Thyroid gland (tissue), 4 donors: ENCODE data around the gene SAMD4A. TPM values are rescaled to one million over a fixed set of nuclear protein-coding genes. Genes with fewer than 3 reads are reported as not detected.
A peak's percentile ranks its signal among the peaks of the same experiment; 100 is the strongest.

Experiments used
- DNase-seq, 2 donors: peaks; one replicate each; pipeline ENCODE4 v3.0.0-alpha.2; 2019
- H3K27ac ChIP-seq, 3 donors: fragments of 200-600 bp; sonication (generic); 1 replicate in 2 of 3; 2 replicates in 1 of 3; pipeline ENCODE4 v1.5.1; 2016 to 2019; ENCODE audit warnings: mild to moderate bottlenecking in 1 of 3, moderate library complexity in 1 of 3
- H3K27me3 ChIP-seq: fragments of 200-600 bp; sonication (generic); one replicate; pipeline ENCODE4 v1.5.1; 2019
- H3K36me3 ChIP-seq, 2 donors: fragments of 200-600 bp; sonication (generic); one replicate each; pipeline ENCODE4 v1.5.1; 2016 to 2019
- H3K4me1 ChIP-seq, 2 donors: fragments of 200-600 bp; sonication (generic); one replicate each; pipeline ENCODE4 v1.5.1; 2017 to 2019
- H3K4me3 ChIP-seq, 3 donors: fragments of 200-600 bp; sonication (generic); replicated peaks in 1 of 3; 1 replicate in 2 of 3; 2 replicates in 1 of 3; pipeline ENCODE4 v1.5.1; 2016; ENCODE audit warnings: mild to moderate bottlenecking in 1 of 3
- H3K9me3 ChIP-seq: fragments of 200-600 bp; sonication (generic); one replicate; pipeline ENCODE4 v1.5.1; 2017
- POLR2A ChIP-seq, 2 donors: fragments of 450-650 bp; IDR thresholded peaks; one replicate each; pipeline ENCODE4 v1.6.1; 2017; ENCODE audit warnings: antibody characterized with exemption in 2 of 2, mild to moderate bottlenecking in 2 of 2, moderate library complexity in 1 of 2
- WGBS, 2 donors: methylation state at CpG; one replicate each; pipeline ENCODE4 v1.1.5; 2017; 5-methylcytosine and 5-hydroxymethylcytosine counted together
- intact Hi-C: fragments of 100-400 bp; cut with DNase I; formaldehyde crosslinking; loops from one replicate; pipeline ENCODE4 v1.15.1; 2023
- total RNA-seq, 4 donors: library from RNA; depleted of rRNA; stranded (reverse); fragments of >200 nt; gene quantifications; one replicate each; pipeline ENCODE4 v1.2.3, GENCODE V29; 2016
- TF ChIP-seq, protein P1 (sequence below), 6 experiments: fragments of 200-600 bp in 3 of 6; fragments of 450-650 bp in 3 of 6; sonication (generic) in 3 of 6; IDR thresholded peaks; one replicate each; pipeline ENCODE4 v1.5.1; 2016 to 2019; ENCODE audit warnings: antibody characterized with exemption in 6 of 6, mild to moderate bottlenecking in 2 of 6, inconsistent platforms in 1 of 6, moderate library complexity in 1 of 6

SAMD4A gene
- total RNA-seq, 4 donors from 2014 or later: 12.6 to 32.7 (median 17.6) TPM

DNA sequence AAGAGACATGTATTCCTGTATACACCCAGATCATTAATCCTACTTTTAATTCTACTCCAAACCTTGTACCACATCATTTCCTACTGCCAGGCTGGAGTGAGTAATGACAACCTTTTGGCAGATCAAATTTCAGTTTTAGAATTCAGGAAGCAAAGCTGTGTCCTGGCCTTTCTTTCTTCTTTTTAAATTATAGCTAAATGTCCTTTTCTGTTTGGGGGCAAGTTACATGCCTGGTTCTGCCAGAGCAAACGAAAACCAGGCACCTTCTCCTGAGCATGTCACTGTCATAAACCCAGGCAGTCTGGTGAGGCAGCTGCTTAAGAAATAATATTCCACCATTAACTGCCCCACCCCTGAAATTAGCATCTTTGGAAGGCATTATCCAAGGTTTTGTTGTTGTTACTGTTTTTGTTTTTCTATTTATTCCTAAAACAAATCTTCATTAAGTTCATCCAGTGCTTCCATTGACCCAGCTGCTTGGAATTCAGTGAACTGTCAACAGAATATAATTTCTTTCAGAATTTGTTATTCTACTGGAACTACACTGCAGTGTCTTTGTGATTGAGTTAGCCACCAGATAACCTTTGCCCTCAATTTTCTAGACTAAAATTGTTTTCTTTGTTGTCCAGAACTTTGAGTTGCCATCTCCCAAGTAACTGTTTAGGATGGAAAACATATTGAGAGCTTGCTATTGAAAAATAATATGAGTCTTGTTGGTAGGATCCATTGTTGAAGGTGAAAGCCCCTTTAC is 33.2 kb downstream of the SAMD4A start:
- intact Hi-C loops: no loop called here
- Histone ChIP-seq H3K27ac (no peak overlapping the region), H3K36me3 (no peaks in the 10 kb centered on the region), H3K27me3 (no peaks in the 10 kb centered on the region), H3K4me1 (no peaks in the 10 kb centered on the region), H3K4me3 (no peak overlapping the region), H3K9me3 (no peaks in the 10 kb centered on the region)
- WGBS, 2 donors: 50 to 54% methylated on average over 1 of the region's 1 CpG
- DNase-seq: no peak
- no peak for TF ChIP-seq POLR2A (IDR thresholded peaks at IDR 0.05)
- TF ChIP-seq, protein P1, sequence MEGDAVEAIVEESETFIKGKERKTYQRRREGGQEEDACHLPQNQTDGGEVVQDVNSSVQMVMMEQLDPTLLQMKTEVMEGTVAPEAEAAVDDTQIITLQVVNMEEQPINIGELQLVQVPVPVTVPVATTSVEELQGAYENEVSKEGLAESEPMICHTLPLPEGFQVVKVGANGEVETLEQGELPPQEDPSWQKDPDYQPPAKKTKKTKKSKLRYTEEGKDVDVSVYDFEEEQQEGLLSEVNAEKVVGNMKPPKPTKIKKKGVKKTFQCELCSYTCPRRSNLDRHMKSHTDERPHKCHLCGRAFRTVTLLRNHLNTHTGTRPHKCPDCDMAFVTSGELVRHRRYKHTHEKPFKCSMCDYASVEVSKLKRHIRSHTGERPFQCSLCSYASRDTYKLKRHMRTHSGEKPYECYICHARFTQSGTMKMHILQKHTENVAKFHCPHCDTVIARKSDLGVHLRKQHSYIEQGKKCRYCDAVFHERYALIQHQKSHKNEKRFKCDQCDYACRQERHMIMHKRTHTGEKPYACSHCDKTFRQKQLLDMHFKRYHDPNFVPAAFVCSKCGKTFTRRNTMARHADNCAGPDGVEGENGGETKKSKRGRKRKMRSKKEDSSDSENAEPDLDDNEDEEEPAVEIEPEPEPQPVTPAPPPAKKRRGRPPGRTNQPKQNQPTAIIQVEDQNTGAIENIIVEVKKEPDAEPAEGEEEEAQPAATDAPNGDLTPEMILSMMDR (IDR thresholded peaks at IDR 0.05): no peak

DNA sequence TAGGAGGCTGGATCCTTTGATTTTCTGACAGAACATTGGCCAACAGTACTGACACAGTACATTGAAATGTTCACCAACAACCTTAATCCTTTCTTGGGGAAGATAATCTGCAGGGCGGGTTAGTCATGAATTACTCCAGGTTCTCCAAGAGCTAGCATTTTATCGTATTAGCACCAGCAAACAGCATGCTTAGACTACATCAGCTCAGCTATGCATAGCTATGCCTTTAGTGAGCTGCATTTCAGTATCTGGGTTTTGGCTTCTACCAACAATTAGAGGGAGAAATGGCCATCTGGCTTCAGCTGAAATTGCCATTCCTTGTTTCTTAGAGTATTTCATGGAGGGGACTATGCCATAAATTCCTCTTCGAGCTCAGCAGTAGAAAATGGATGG is 33.8 kb downstream of the SAMD4A start:
- intact Hi-C loops: no loop called here
- TF ChIP-seq, protein P1 (IDR thresholded peaks at IDR 0.05): no peak
- TF ChIP-seq POLR2A (IDR thresholded peaks at IDR 0.05): no peak
- WGBS, 2 donors: 88 to 89% methylated on average over 3 of the region's 3 CpGs
- no peak overlapping the region for H3K27ac ChIP-seq
- no peak for DNase-seq
- H3K9me3 ChIP-seq: no peaks in the 10 kb centered on the region
- no peak overlapping the region for H3K4me3 ChIP-seq
- no peaks in the 10 kb centered on the region for H3K4me1 ChIP-seq
- no peaks in the 10 kb centered on the region for H3K27me3 ChIP-seq
- H3K36me3 ChIP-seq: no peaks in the 10 kb centered on the region

DNA sequence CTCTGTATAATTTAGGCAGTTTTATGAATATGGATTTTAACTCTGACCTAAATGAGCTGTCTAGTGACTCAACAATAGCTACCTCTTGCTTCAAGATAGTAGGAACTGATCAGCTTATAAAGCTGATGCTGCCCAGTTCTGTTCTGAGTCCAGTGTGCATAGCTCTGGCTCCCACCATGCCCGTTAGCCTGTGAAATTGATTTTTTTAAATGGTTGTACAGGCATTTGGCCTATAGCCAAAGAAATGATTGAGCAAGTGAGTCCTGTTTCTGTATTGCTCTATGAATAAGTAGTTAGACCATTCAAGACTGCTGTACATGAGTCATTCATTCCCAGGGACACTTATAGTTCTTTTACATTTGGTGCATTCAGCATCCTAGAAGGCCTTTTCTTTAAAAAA is 36.4 kb downstream of the SAMD4A start:
- Histone ChIP-seq H3K27me3 (no peaks in the 10 kb centered on the region), H3K36me3 (no peaks in the 10 kb centered on the region), H3K27ac (no peak overlapping the region), H3K9me3 (no peaks in the 10 kb centered on the region), H3K4me3 (no peak overlapping the region), H3K4me1 (no peaks in the 10 kb centered on the region)
- DNase-seq: no peak
- intact Hi-C loops: no loop called here
- TF ChIP-seq, protein P1 (IDR thresholded peaks at IDR 0.05): no peak
- TF ChIP-seq POLR2A (IDR thresholded peaks at IDR 0.05): no peak
- 93 to 96% methylated on average over 1 of the region's 1 CpG for WGBS, 2 donors

GRCh38 chr14:54606178-54606577 is 39.2 kb downstream of the SAMD4A start:
- TF ChIP-seq, protein P1 (IDR thresholded peaks at IDR 0.05): no peak
- TF ChIP-seq POLR2A (IDR thresholded peaks at IDR 0.05): no peak
- Histone ChIP-seq H3K9me3 (no peaks in the 10 kb centered on the region), H3K27me3 (no peaks in the 10 kb centered on the region), H3K4me3 (no peak overlapping the region), H3K27ac (no peak overlapping the region), H3K36me3 (no peaks in the 10 kb centered on the region), H3K4me1 (no peaks in the 10 kb centered on the region)
- 71 to 72% methylated on average over 10 of the region's 10 CpGs for WGBS, 2 donors
- intact Hi-C loops: no loop called here
- peak in 1 of 2 donors; percentile 7 for DNase-seq

DNA sequence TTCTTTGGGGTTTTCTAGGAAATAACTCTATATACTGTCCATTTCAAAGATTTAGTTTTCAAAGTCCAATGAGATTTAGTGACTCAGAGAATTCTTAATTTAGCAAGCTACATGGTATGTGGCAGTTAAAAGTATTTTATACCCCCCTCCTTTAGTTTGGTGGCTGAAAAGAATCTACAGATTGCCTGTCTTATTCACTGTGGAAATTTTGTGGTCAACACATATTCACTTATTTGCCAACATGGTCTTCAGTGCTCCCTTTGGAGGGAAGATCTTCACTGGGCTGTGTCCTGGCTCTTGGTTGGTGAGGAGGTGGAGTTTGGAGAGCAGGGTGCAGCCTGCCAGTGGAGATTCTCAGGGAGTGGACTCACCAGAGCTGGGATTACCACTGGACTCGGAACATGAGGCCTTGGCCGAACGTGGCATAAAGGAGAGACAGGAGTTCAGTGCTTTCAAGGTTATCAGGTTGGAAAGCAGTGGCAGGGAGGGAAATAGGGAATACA is 39.8 kb downstream of the SAMD4A start:
- intact Hi-C loops: no loop called here
- 65 to 81% methylated on average over 3 of the region's 3 CpGs for WGBS, 2 donors

More for the DNA sequence above, 39.8 kb downstream of the SAMD4A start:
- H3K4me3 ChIP-seq: no peak overlapping the region
- no peak for DNase-seq
- H3K9me3 ChIP-seq: no peaks in the 10 kb centered on the region
- TF ChIP-seq, protein P1 (IDR thresholded peaks at IDR 0.05): no peak
- TF ChIP-seq POLR2A (IDR thresholded peaks at IDR 0.05): no peak
- H3K36me3 ChIP-seq: no peaks in the 10 kb centered on the region
- no peaks in the 10 kb centered on the region for H3K27me3 ChIP-seq
- no peak overlapping the region for H3K27ac ChIP-seq
- no peaks in the 10 kb centered on the region for H3K4me1 ChIP-seq
